Right cardiac atrium (tissue), 5 donors: ENCODE results near the gene PCBP3. TPM values are rescaled to one million over a fixed set of nuclear protein-coding genes. Genes with fewer than 3 reads are reported as not detected.

Source experiments
- ATAC-seq, 2 donors: fragments of 200-7000 bp; cut with Tn5 transposase; one replicate each; pipeline versions ENCODE4 v1.8.0 to v1.9.1; 2020; ENCODE audit warnings: moderate library complexity in 2 of 2, mild to moderate bottlenecking in 1 of 2
- DNase-seq, 3 donors: peaks; one replicate each; pipeline ENCODE4 v3.0.0-alpha.2; 2020
- H3K27ac ChIP-seq: one replicate; pipeline ENCODE4 v1.5.1; 2013; ENCODE audit warnings: mild to moderate bottlenecking, low read length, control low read depth, moderate library complexity
- H3K27me3 ChIP-seq: one replicate; pipeline ENCODE4 v1.6.1; 2013; ENCODE audit not compliant: control insufficient read depth, insufficient read depth
- H3K4me1 ChIP-seq: one replicate; pipeline ENCODE4 v1.6.1; 2013; ENCODE audit warnings: low read length; ENCODE audit not compliant: control insufficient read depth, insufficient read depth
- H3K4me3 ChIP-seq: one replicate; pipeline ENCODE4 v1.5.1; 2013; ENCODE audit warnings: low read length, control low read depth
- H3K9me3 ChIP-seq: one replicate; pipeline ENCODE4 v1.6.1; 2013; ENCODE audit warnings: low read length; ENCODE audit not compliant: control insufficient read depth
- WGBS: extraction: QIAGEN DNeasy Blood & Tissue Kit; methylation state at CpG from one replicate; pipeline ENCODE4 v1.1.7; 2013; 5-methylcytosine and 5-hydroxymethylcytosine counted together
- intact Hi-C, 4 donors: fragments of 100-400 bp; cut with DNase I; formaldehyde crosslinking; loops; one replicate each; pipeline versions ENCODE4 v1.11.0 to v1.14.0; 2022 to 2023
- long read RNA-seq, 4 donors: library from polyadenylated mRNA; unstranded; transcript quantifications; one replicate each; pipeline ENCODE4 v2.0.0, GENCODE V29; 2020 to 2021
- polyA plus RNA-seq: library from polyadenylated mRNA; stranded (reverse); fragments of 200-250 nt; gene quantifications from one replicate; pipeline ENCODE4 v1.2.3, GENCODE V29; 2013
- total RNA-seq, 4 donors: library from RNA; stranded (reverse); fragmentation: NEBNext Ultra II Directional; extraction: Animal tissue kit (Norgen Biotek cat#: 25700); gene quantifications; one replicate each; pipeline ENCODE4 v1.2.1, GENCODE V29; 2021
- donor health status: healthy with polysubstance abuse.
- donor health status: DM: no; HTN: yes; CAD: no.
- donor health status: DM: no; HTN: no; CAD: no.
- donor health status: DM: no; HTN: yes; CAD: no; lungs with severe emphysema.
- donor health status: DM: yes; HTN: yes; CAD: no.

The PCBP3 gene
- 1 to 10 TPM; 1.2 to 4.9 (median 3.9) TPM for total RNA-seq
- 1.6 TPM for polyA plus RNA-seq
- long read RNA-seq, donor 1, partial matches to known transcripts: 1 of 12 reads
- long read RNA-seq, donor 1, other reads (novel, unspliced or antisense): 10 of 12 reads
- long read RNA-seq, donor 2, partial matches to known transcripts: 0 of 5 reads
- long read RNA-seq, donor 2, other reads (novel, unspliced or antisense): 4 of 5 reads
- long read RNA-seq, donor 3, partial matches to known transcripts: 4 of 17 reads
- long read RNA-seq, donor 3, other reads (novel, unspliced or antisense): 12 of 17 reads
- long read RNA-seq, donor 4, partial matches to known transcripts: 0 of 1 reads
- long read RNA-seq, donor 4, other reads (novel, unspliced or antisense): 1 of 1 reads

- WGBS: 2% methylated on average over 118 of the region's 120 CpGs
- DNase-seq: peak; percentile 97 to 98 (median 98)
- intact Hi-C loops: no loop called here
- Histone ChIP-seq H3K27ac (no peak within 1 kb of the TSS), H3K4me1 (no peaks in the 10 kb centered on the region), H3K27me3 (no peaks in the 10 kb centered on the region), H3K9me3 (no peaks in the 10 kb centered on the region), H3K4me3 (peak within 1 kb of the TSS; percentile 95)
- ATAC-seq: peak; percentile 94 to 95
Observed at GRCh38 chr21:45643021-45643980, at the start of gene PCBP3. Gene PCBP3, plus strand, starts transcription at chr21:45643725. Its CDS starts 206,361 bp downstream, at chr21:45850086.

GRCh38 chr21:45594721-45595489 is 48.6 kb upstream of the PCBP3 start:
- Histone ChIP-seq H3K27ac (no peak overlapping the region), H3K9me3 (no peaks in the 10 kb centered on the region), H3K4me3 (no peak overlapping the region), H3K27me3 (no peaks in the 10 kb centered on the region), H3K4me1 (no peaks in the 10 kb centered on the region)
- intact Hi-C loops: loop anchor here in 2 of 4 donors (5.0 to 10.0 kb wide), 2 partner anchors 38 to 300 kb away; no protein-coding TSS in a partner anchor
- 74% methylated on average over 17 of the region's 17 CpGs for WGBS
- ATAC-seq (no peak), DNase-seq (no peak)

- Histone ChIP-seq H3K4me3 (no peak overlapping the region), H3K27ac (no peak overlapping the region), H3K4me1 (no peaks in the 10 kb centered on the region), H3K9me3 (no peaks in the 10 kb centered on the region), H3K27me3 (no peaks in the 10 kb centered on the region)
- intact Hi-C loops: loop anchor here in 3 of 4 donors (2.0 to 10.0 kb wide), 3 partner anchors 38 to 301 kb away; no protein-coding TSS in a partner anchor
- ATAC-seq (no peak), DNase-seq (peak in 1 of 3 donors; percentile 38)
- 85% methylated on average over 16 of the region's 16 CpGs for WGBS
Observed at GRCh38 chr21:45595574-45596295, 47.8 kb upstream of the PCBP3 start.

GRCh38 chr21:45596704-45597318 is 46.7 kb upstream of the PCBP3 start:
- H3K9me3 ChIP-seq: no peaks in the 10 kb centered on the region
- no peak overlapping the region for H3K4me3 ChIP-seq
- ATAC-seq (peak; percentile 72 to 82), DNase-seq (peak; percentile 75 to 90 (median 86))
- WGBS: 33% methylated on average over 16 of the region's 16 CpGs
- H3K27me3 ChIP-seq: no peaks in the 10 kb centered on the region
- H3K4me1 ChIP-seq: no peaks in the 10 kb centered on the region
- intact Hi-C loops: loop anchor here in 3 of 4 donors (2.0 to 10.0 kb wide), 3 partner anchors 40 to 302 kb away; no protein-coding TSS in a partner anchor
- H3K27ac ChIP-seq: no peak overlapping the region

GRCh38 chr21:45598109-45598508 is 45.4 kb upstream of the PCBP3 start:
- WGBS: 59% methylated on average over 7 of the region's 7 CpGs
- DNase-seq: no peak
- Histone ChIP-seq H3K4me1 (no peaks in the 10 kb centered on the region), H3K27ac (no peak overlapping the region), H3K9me3 (no peaks in the 10 kb centered on the region), H3K4me3 (no peak overlapping the region), H3K27me3 (no peaks in the 10 kb centered on the region)
- ATAC-seq: no peak
- intact Hi-C loops: loop anchor here in 2 of 4 donors (5.0 to 10.0 kb wide), 2 partner anchors 41 to 303 kb away; no protein-coding TSS in a partner anchor

GRCh38 chr21:45598666-45599065 is 44.9 kb upstream of the PCBP3 start:
- H3K9me3 ChIP-seq: no peaks in the 10 kb centered on the region
- 75% methylated on average over 10 of the region's 10 CpGs for WGBS
- no peaks in the 10 kb centered on the region for H3K27me3 ChIP-seq
- H3K4me3 ChIP-seq: no peak overlapping the region
- intact Hi-C loops: loop anchor here in 2 of 4 donors (5.0 to 10.0 kb wide), 2 partner anchors 41 to 304 kb away; no protein-coding TSS in a partner anchor
- ATAC-seq (no peak), DNase-seq (no peak)
- H3K27ac ChIP-seq: no peak overlapping the region
- no peaks in the 10 kb centered on the region for H3K4me1 ChIP-seq

GRCh38 chr21:45599146-45599581 is 44.4 kb upstream of the PCBP3 start:
- Histone ChIP-seq H3K4me3 (no peak overlapping the region), H3K9me3 (no peaks in the 10 kb centered on the region), H3K27me3 (no peaks in the 10 kb centered on the region), H3K4me1 (no peaks in the 10 kb centered on the region), H3K27ac (no peak overlapping the region)
- DNase-seq (no peak), ATAC-seq (no peak)
- WGBS: 86% methylated on average over 14 of the region's 14 CpGs
- intact Hi-C loops: loop anchor here in 2 of 4 donors (5.0 to 10.0 kb wide), 2 partner anchors 42 to 304 kb away; no protein-coding TSS in a partner anchor

GRCh38 chr21:45600248-45600647 is 43.3 kb upstream of the PCBP3 start:
- no peaks in the 10 kb centered on the region for H3K4me1 ChIP-seq
- no peaks in the 10 kb centered on the region for H3K27me3 ChIP-seq
- intact Hi-C loops: no loop called here
- DNase-seq (no peak), ATAC-seq (no peak)
- no peak overlapping the region for H3K4me3 ChIP-seq
- WGBS: 75% methylated on average over 6 of the region's 6 CpGs
- no peaks in the 10 kb centered on the region for H3K9me3 ChIP-seq
- H3K27ac ChIP-seq: no peak overlapping the region

- Histone ChIP-seq H3K4me1 (no peaks in the 10 kb centered on the region), H3K27me3 (no peaks in the 10 kb centered on the region), H3K4me3 (no peak overlapping the region), H3K9me3 (no peaks in the 10 kb centered on the region), H3K27ac (no peak overlapping the region)
- ATAC-seq (no peak), DNase-seq (no peak)
- 78% methylated on average over 10 of the region's 10 CpGs for WGBS
- intact Hi-C loops: no loop called here
Observed at GRCh38 chr21:45601551-45601950, 42.0 kb upstream of the PCBP3 start.
